HCT116 (cell line): ENCODE measurements around the gene FIZ1.

Experiments used
- CEBPB ChIP-seq: IDR thresholded peaks from 2 replicates; pipeline ENCODE4 v1.6.1; 2012; ENCODE audit warnings: low read depth
- EZH2 ChIP-seq: fragments of 200-600 bp; sonication (generic); IDR thresholded peaks from 2 replicates; pipeline ENCODE4 v1.6.1; 2017; ENCODE audit warnings: antibody characterized with exemption, mixed run types
- FOSL1 ChIP-seq: IDR thresholded peaks from 2 replicates; pipeline ENCODE4 v1.6.1; 2012; ENCODE audit warnings: low read depth
- JUND ChIP-seq: IDR thresholded peaks from 2 replicates; pipeline ENCODE4 v1.6.1; 2012
- POLR2A ChIP-seq: IDR thresholded peaks from 2 replicates; pipeline ENCODE4 v1.7.0; 2011; ENCODE audit warnings: borderline replicate concordance; ENCODE audit not compliant: insufficient read depth, insufficient read length; ENCODE audit errors: extremely low read depth
- POLR2AphosphoS5 ChIP-seq: IDR thresholded peaks from 2 replicates; pipeline ENCODE4 v1.6.1; 2011; ENCODE audit warnings: mild to moderate bottlenecking, low read depth, low read length, moderate library complexity
- RAD21 ChIP-seq: IDR thresholded peaks from 2 replicates; pipeline ENCODE4 v1.6.1; 2012; ENCODE audit warnings: low read depth, mild to moderate bottlenecking
- SP1 ChIP-seq: IDR thresholded peaks from 2 replicates; pipeline ENCODE4 v1.6.1; 2012; ENCODE audit warnings: low read depth
- SRF ChIP-seq: IDR thresholded peaks from 2 replicates; pipeline ENCODE4 v1.6.1; 2012; ENCODE audit warnings: low read depth
- TF ChIP-seq, protein P1 (sequence below), 3 experiments: fragments of 200-600 bp in 1 of 3; sonication (generic) in 1 of 3; IDR thresholded peaks in 2 of 3; conservative IDR thresholded peaks in 1 of 3; 2 replicates each; pipeline ENCODE4 v1.5.1; 2012 to 2017; ENCODE audit warnings: low read depth in 2 of 3, low read length in 2 of 3, antibody characterized with exemption in 1 of 3, borderline replicate concordance in 1 of 3, control low read depth in 1 of 3, mild to moderate bottlenecking in 1 of 3, mixed read lengths in 1 of 3, mixed run types in 1 of 3, moderate library complexity in 1 of 3; ENCODE audit not compliant: insufficient read depth in 1 of 3
- TF ChIP-seq, protein P2 (sequence below): IDR thresholded peaks from 2 replicates; pipeline ENCODE4 v1.6.1; 2012
- TF ChIP-seq, protein P3 (sequence below): IDR thresholded peaks from 2 replicates; pipeline ENCODE4 v1.6.1; 2012; ENCODE audit warnings: low read depth

DNA sequence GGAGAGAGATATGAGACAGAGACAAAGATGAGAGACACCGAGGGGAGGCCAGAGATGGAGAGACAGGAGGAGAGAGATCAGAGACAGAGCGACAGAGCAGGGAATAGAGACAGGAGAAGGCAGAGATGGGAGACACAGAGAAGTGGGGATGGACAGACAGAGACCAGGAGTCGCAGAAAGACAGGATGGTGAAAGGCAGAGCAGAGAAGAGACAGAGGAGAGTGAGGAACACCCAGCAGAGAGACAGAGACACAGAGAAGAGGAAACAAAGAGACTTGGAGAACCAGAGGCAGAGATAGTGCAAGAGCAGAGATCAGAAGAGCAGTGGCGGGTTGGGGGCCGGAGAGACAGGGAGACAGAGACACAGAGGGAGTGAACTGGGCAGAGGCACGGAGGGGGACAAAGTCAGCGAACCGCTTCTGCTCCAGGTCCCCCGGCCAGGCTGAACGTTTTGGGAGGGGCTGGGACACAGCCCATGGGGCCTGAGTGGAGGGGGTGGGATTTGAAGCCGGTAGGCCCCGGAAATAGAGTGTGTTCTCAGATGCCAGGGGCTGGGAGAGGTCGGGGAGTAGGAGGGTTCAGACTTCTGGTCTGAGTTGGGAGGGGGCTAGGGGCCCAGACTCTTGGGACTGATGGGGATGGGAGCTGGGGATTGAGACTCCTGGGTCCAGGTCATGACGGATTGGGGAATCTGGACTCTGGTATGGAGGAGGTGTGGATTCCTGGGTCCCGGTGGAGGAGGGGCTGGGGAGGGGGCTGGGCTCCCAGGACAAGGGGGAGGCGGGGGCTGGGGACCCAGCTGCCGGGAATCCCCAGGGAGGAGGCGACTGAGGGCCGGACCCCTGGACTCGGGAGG, 19.3 kb downstream of the FIZ1 start:
- TF ChIP-seq SP1 (no peak), CEBPB (no peak), POLR2AphosphoS5 (no peak; the same call in 1 of the 2 replicates), POLR2A (no peak), EZH2 (no peak), RAD21 (no peak), FOSL1 (no peak), JUND (no peak), SRF (no peak)
- TF ChIP-seq, protein P1, sequence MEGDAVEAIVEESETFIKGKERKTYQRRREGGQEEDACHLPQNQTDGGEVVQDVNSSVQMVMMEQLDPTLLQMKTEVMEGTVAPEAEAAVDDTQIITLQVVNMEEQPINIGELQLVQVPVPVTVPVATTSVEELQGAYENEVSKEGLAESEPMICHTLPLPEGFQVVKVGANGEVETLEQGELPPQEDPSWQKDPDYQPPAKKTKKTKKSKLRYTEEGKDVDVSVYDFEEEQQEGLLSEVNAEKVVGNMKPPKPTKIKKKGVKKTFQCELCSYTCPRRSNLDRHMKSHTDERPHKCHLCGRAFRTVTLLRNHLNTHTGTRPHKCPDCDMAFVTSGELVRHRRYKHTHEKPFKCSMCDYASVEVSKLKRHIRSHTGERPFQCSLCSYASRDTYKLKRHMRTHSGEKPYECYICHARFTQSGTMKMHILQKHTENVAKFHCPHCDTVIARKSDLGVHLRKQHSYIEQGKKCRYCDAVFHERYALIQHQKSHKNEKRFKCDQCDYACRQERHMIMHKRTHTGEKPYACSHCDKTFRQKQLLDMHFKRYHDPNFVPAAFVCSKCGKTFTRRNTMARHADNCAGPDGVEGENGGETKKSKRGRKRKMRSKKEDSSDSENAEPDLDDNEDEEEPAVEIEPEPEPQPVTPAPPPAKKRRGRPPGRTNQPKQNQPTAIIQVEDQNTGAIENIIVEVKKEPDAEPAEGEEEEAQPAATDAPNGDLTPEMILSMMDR (IDR thresholded peaks at IDR 0.05 in 2 of 3, conservative IDR thresholded peaks at IDR 0.05 in 1 of 3; ENCODE audit: borderline replicate concordance in 1 of 3, insufficient read depth in 1 of 3, low read depth in 2 of 3, low read length in 2 of 3), result no peak
- TF ChIP-seq, protein P2, sequence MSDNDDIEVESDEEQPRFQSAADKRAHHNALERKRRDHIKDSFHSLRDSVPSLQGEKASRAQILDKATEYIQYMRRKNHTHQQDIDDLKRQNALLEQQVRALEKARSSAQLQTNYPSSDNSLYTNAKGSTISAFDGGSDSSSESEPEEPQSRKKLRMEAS, result no peak
- TF ChIP-seq, protein P3, sequence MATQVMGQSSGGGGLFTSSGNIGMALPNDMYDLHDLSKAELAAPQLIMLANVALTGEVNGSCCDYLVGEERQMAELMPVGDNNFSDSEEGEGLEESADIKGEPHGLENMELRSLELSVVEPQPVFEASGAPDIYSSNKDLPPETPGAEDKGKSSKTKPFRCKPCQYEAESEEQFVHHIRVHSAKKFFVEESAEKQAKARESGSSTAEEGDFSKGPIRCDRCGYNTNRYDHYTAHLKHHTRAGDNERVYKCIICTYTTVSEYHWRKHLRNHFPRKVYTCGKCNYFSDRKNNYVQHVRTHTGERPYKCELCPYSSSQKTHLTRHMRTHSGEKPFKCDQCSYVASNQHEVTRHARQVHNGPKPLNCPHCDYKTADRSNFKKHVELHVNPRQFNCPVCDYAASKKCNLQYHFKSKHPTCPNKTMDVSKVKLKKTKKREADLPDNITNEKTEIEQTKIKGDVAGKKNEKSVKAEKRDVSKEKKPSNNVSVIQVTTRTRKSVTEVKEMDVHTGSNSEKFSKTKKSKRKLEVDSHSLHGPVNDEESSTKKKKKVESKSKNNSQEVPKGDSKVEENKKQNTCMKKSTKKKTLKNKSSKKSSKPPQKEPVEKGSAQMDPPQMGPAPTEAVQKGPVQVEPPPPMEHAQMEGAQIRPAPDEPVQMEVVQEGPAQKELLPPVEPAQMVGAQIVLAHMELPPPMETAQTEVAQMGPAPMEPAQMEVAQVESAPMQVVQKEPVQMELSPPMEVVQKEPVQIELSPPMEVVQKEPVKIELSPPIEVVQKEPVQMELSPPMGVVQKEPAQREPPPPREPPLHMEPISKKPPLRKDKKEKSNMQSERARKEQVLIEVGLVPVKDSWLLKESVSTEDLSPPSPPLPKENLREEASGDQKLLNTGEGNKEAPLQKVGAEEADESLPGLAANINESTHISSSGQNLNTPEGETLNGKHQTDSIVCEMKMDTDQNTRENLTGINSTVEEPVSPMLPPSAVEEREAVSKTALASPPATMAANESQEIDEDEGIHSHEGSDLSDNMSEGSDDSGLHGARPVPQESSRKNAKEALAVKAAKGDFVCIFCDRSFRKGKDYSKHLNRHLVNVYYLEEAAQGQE, result no peak
